Measurements from ENCODE around the gene KRT78.

The KRT78 gene

DNA sequence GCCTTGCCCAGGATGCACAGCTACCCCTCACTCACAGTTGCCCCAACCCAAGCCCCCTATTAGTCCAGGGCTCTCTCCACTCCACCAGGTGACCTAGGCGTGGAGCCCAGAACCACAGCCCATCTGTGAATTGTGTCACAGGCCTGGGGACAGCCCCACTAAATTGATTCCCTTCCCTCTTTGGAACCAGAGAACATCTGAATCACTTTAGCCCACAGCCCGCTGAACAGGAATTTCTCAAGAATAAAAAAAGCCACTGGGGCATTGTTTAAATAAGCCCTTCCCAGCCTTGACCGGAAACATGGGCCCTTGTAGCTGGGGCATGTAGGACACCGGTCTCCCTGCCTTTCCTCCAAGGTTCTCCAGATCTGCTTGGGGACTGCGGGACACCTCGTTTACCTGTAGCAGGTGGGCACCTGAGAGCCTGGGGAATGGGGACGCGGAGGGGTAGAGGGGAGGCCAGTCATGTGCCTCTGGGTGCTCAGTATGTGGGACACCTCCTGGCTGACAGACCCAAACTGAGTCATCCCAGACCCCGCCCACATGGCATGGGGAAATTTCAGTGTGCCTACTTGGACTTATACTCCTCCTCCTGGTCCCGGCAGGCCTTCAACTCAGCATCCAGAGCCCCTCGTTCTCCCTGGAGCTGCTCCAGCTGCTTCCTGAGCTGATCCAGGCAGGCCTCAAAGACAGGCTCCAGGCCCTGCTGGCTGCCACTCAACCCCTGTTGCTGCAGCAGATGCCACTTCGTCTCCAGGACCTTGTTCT is 1.3 kb downstream of the KRT78 start:
- DNase-seq (ENCODE audit: low read depth): no peak
- TF ChIP-seq, protein P1, sequence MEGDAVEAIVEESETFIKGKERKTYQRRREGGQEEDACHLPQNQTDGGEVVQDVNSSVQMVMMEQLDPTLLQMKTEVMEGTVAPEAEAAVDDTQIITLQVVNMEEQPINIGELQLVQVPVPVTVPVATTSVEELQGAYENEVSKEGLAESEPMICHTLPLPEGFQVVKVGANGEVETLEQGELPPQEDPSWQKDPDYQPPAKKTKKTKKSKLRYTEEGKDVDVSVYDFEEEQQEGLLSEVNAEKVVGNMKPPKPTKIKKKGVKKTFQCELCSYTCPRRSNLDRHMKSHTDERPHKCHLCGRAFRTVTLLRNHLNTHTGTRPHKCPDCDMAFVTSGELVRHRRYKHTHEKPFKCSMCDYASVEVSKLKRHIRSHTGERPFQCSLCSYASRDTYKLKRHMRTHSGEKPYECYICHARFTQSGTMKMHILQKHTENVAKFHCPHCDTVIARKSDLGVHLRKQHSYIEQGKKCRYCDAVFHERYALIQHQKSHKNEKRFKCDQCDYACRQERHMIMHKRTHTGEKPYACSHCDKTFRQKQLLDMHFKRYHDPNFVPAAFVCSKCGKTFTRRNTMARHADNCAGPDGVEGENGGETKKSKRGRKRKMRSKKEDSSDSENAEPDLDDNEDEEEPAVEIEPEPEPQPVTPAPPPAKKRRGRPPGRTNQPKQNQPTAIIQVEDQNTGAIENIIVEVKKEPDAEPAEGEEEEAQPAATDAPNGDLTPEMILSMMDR (IDR thresholded peaks at IDR 0.05; ENCODE audit: low read depth, low read length, missing control alignments): no peak
- H3K4me3 ChIP-seq (ENCODE audit: low read depth, low read length): no peak overlapping the region

DNA sequence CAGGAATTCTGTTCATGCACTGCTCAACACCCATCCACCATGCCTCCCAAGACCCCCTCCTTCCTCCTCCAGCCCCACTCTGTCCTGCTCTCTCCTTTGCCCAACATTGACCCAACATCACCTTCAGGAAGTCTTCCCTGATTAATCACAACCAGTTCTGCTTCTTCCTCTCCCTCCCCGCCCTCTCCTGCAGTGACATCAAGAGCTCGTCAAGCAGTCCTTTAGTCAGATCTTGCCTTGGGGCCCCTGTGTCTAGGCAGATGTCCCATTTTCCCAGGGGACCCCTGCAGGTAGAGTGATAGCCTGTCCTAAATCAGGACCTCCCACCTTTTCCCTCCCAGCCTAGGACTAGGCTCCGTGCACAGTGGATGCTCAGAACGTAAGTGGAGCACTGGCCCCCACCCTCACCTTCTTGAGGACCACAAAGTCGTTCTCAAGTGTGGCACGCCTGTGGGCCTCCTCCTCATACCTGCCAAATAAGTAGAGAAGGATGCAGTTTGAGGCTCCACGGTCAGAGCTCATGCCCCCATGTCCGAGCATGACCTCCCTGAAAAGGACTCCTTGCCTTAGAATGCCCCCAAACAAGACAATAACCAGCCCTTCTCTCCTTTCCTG is 2.3 kb downstream of the KRT78 start:
- TF ChIP-seq, protein P1 (IDR thresholded peaks at IDR 0.05; ENCODE audit: low read depth, low read length, missing control alignments): no peak
- no peak for DNase-seq (ENCODE audit: low read depth)
- H3K4me3 ChIP-seq (ENCODE audit: low read depth, low read length): no peak overlapping the region

DNA sequence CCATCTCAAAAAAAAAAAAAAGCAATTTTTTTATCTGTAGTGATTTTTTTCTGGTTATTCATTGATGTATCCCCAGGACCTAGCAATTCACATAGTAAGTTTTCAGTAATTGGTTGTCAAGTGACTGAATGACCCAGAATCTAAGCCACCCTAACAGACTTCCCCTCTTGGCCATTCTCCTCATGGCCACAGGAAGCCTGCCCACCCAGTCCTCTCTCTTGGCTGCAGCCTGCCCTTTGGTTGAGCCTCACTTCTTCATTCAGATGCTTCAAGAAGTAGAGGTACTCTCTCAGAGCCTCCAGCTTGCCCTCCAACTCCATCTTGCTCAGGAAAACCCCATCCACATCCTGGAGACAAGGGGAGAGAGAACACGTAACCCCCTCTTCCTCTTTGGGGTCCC is 2.8 kb downstream of the KRT78 start:
- no peak overlapping the region for H3K4me3 ChIP-seq (ENCODE audit: low read depth, low read length)
- no peak for DNase-seq (ENCODE audit: low read depth)
- TF ChIP-seq, protein P1 (IDR thresholded peaks at IDR 0.05; ENCODE audit: low read depth, low read length, missing control alignments): no peak

DNA sequence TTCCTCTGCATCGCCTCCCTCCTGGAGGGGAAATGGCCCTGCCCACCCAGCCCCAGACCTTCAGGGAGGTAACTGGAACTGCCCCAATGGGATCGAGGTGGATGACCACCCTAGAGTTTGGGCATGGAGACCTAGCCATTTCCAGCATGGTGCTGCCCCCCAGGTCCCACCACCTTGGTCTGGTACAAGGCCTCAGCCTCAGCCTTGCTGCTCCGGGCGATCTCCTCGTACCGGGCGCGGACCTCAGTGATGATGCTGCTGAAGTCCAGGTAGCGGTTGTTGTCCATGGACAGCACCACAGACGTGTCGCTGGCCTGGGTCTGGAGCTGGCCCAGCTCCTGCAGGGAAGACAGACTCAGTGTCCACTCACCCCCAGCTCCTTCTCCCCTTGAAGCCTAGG is 4.4 kb downstream of the KRT78 start:
- DNase-seq (ENCODE audit: low read depth): no peak
- H3K4me3 ChIP-seq (ENCODE audit: low read depth, low read length): no peak overlapping the region
- TF ChIP-seq, protein P1 (IDR thresholded peaks at IDR 0.05; ENCODE audit: low read depth, low read length, missing control alignments): no peak

DNA sequence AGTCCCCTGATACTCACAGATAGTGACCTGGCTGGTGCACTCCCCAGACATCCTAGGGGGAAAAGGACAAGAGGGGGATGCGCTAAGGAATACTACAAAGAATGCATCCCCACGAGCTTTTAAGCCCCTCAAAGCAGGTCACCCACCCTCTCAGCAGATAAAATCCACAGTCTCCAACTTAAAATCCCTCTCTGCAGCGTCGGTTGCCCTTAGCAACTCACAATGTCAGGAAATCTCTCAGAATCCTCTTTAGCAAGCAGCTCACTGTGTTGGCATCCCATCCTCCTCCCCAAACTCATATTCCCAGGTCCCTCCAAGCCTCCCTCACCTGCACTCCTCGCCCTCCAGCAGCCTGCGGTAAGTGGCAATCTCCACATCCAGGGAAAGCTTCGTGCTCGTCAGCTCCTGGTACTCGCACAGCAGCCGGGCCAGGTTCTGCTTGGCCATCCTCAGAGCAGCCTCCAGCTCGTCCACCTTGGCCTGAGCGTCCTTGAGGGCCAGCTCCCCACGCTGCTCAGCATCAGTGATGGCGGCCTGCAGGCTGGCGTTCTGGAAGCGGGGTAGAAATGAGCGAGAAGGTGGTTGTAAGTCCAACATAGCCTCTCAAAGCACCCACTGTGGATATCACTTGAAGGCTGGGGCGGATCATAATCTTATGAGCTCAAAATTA is 9.2 kb downstream of the KRT78 start:
- no peak overlapping the region for H3K4me3 ChIP-seq (ENCODE audit: low read depth, low read length)
- DNase-seq (ENCODE audit: low read depth): no peak
- TF ChIP-seq, protein P1 (IDR thresholded peaks at IDR 0.05; ENCODE audit: low read depth, low read length, missing control alignments): no peak

DNA sequence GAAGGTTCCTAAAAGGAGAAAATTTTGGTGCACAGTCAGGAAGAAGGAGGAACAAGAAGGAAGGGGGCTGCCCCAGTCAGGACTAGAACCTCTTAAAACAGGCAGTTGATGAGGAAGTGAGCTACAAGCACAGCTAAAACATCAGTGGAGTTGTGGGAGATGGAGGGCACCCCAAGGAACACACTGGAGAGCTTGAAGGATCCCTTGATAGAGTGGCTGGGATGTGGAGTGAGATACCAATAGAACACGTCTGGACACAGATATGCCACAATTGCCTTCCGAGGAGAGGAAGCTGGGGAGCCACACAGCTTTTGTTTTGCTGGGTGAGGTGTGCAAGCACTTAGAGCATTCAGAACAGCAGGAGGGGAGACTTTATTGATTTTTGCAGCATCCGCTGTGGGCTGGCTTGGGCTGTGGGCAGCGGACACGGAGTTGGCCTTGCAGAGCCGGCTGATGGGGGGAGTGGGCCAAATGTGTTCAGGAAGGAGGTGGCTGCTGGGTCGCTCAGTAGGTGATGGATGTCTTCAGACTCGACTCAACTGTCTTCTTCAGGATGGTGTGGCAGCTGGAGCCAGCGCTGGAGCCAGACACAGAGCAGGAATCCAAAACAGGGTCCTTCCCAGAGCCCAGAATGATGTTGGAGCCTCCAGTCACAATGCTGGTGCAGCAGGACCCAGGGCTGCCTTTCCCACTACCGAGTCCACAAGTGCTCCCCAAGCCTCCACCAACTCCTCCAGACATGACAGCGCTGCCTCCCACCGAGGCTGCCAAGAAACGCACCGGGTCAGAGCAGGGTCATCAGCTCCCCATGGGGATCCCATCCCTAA is 10.0 kb downstream of the KRT78 start:
- DNase-seq (ENCODE audit: low read depth): no peak
- TF ChIP-seq, protein P1 (IDR thresholded peaks at IDR 0.05; ENCODE audit: low read depth, low read length, missing control alignments): no peak
- H3K4me3 ChIP-seq (ENCODE audit: low read depth, low read length): no peak overlapping the region

Measured in GM12864 (cell line).